Measurements from ENCODE around the gene GRM1.

GRM1 gene

DNA sequence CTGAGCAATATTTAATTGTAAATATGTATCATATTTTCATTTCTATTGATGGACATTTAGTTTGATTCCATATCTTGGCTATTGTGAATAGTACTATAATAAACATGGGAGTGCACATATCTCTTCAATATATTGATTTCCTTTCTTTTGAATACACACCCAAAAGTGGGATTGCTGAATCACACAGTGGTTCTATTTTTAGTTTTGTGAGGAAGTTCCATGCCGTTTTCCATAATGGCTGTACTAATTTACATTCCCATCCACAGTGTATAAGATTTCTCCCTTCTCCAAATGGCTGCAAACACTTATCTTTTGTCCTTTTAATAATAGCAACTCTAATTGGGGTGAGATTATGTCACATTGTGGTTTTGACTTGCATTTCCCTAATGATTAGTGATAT is 428.0 kb downstream of the GRM1 start:
- TF ChIP-seq, protein P1, sequence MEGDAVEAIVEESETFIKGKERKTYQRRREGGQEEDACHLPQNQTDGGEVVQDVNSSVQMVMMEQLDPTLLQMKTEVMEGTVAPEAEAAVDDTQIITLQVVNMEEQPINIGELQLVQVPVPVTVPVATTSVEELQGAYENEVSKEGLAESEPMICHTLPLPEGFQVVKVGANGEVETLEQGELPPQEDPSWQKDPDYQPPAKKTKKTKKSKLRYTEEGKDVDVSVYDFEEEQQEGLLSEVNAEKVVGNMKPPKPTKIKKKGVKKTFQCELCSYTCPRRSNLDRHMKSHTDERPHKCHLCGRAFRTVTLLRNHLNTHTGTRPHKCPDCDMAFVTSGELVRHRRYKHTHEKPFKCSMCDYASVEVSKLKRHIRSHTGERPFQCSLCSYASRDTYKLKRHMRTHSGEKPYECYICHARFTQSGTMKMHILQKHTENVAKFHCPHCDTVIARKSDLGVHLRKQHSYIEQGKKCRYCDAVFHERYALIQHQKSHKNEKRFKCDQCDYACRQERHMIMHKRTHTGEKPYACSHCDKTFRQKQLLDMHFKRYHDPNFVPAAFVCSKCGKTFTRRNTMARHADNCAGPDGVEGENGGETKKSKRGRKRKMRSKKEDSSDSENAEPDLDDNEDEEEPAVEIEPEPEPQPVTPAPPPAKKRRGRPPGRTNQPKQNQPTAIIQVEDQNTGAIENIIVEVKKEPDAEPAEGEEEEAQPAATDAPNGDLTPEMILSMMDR (IDR thresholded peaks at IDR 0.05; ENCODE audit: control insufficient read depth, insufficient read depth, low read depth, low read length, missing control alignments): no peak
- H3K4me3 ChIP-seq (ENCODE audit: control insufficient read depth, low read depth, low read length): no peak overlapping the region
- DNase-seq (ENCODE audit: low read depth): no peak

DNA sequence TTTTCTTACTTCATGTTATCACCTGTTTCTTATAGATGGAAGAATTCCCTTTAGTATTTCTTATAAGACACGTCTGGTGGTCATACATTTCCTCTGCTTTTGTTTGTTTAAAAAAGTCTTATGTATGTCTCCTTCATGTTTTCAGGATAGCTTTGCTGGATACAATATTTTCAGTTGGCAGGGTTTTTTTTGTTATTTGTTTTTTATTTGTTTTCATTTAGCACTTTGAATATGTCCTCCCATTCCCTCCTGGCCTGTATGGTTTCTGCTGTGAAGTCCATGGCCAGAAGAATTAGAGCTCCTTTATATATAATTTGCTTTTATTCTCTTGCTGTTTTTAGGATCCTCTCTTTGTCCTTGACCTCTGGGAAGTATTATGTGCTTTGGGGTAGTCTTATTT is 432.1 kb downstream of the GRM1 start:
- no peak for DNase-seq (ENCODE audit: low read depth)
- TF ChIP-seq, protein P1 (IDR thresholded peaks at IDR 0.05; ENCODE audit: control insufficient read depth, insufficient read depth, low read depth, low read length, missing control alignments): no peak
- H3K4me3 ChIP-seq (ENCODE audit: control insufficient read depth, low read depth, low read length): no peak overlapping the region

DNA sequence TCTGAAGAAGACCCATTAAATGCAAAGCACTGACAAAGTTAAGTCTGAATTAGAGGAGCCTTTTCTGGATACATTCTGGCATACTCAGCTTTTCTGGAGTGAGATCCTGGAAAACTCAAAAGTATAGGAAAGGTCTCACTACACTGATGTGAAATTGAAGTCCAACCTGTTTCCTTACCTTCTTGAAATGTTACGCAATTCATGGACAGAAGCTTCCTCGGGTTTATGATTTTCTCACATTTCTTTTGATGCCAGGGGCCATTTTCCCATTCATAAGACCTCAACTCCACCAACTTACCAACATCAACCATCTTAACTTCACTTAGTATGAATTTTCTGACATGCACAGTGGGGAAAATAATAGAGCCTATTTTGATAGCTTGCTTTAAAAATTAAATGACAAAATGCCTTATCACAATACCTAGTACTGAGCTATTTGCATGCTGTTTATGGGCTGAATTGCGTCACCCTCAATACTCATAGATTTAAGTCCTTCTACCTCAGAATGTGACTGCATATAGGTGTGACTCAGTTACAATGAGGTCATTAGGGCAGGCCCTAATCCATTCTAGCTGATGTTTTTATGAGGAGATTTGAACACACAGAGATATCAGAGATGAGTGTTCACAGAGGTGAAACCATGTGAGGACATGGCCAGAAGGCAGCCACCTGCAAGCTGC is 441.4 kb downstream of the GRM1 start:
- TF ChIP-seq, protein P1 (IDR thresholded peaks at IDR 0.05; ENCODE audit: control insufficient read depth, insufficient read depth, low read depth, low read length, missing control alignments): no peak
- no peak for DNase-seq (ENCODE audit: low read depth)
- no peak overlapping the region for H3K4me3 ChIP-seq (ENCODE audit: control insufficient read depth, low read depth, low read length)

DNA sequence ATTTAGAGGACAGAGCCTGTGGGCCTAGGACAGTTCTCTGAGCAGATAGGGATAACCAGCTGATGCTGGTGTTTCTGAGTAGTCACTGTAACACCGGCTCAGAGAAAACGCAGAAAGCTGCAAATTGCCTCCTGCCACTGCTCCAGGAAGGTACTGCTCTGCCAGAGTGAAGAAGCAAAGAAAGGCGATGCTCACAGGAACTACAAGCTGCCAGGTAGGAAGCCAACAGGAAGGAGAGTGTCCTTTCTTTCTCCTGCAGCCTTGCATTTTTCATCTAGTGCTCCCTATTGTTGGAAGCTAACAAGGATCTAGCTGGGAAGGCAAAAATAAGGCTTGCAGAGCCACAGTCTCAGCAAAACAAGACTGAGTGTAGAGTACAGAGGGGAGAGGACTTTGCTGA is 444.1 kb downstream of the GRM1 start:
- DNase-seq (ENCODE audit: low read depth): no peak
- no peak overlapping the region for H3K4me3 ChIP-seq (ENCODE audit: control insufficient read depth, low read depth, low read length)
- TF ChIP-seq, protein P1 (IDR thresholded peaks at IDR 0.05; ENCODE audit: control insufficient read depth, insufficient read depth, low read depth, low read length, missing control alignments): no peak

DNA sequence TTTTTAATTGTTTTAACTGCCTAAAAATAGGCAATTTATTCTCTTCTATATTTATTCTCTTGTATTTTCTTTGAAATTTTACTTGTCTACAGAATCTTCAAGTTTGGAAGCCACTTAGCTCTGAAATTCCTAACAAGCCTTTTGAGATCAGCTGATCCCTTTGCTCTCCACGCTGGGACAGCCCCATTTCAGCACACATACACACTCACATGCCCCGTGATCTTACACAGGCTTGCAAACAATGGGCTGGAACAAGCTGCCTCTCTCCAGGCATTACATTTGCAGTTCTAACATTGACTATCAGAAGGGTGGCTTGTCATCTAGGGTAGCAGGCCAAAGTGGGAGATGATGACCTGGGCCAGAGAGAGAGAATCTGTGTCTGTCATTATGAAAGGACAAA is 452.7 kb downstream of the GRM1 start:
- DNase-seq (ENCODE audit: low read depth): no peak
- no peak overlapping the region for H3K4me3 ChIP-seq (ENCODE audit: control insufficient read depth, low read depth, low read length)
- TF ChIP-seq, protein P1 (IDR thresholded peaks at IDR 0.05; ENCODE audit: control insufficient read depth, insufficient read depth, low read depth, low read length, missing control alignments): no peak

DNA sequence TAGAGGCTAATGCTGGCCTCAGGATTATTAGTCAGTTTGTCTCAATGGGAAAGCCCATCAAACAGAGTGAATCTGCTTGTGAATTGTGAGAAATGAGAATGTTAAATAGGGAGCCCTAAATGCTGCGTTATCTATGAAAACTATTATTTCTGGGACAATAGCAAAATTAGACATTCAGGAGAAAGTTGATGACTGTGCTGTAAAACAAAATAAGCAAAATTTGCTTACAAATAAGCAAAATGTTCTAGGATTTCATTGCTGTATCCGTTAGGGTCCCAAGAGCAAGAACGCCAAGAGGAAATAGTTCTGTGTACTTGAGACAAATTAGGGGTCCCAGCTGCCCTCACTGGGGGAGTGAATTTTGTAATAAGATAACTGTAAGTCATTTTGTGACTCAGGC is 455.5 kb downstream of the GRM1 start:
- H3K4me3 ChIP-seq (ENCODE audit: control insufficient read depth, low read depth, low read length): no peak overlapping the region
- no peak for DNase-seq (ENCODE audit: low read depth)
- TF ChIP-seq, protein P1 (IDR thresholded peaks at IDR 0.05; ENCODE audit: control insufficient read depth, insufficient read depth, low read depth, low read length, missing control alignments): no peak
